ENCODE measurements around the gene METTL15.
"Not testable (repeated sequence)": the region's sequence is repeated elsewhere in the genome, so short reads cannot be mapped to it uniquely, and the experiment has no call there.

The METTL15 gene

GRCh38 chr11:28209906-28210305 is 101.7 kb downstream of the METTL15 start:
- DNase-seq (ENCODE audit: low read depth), result no peak

DNA sequence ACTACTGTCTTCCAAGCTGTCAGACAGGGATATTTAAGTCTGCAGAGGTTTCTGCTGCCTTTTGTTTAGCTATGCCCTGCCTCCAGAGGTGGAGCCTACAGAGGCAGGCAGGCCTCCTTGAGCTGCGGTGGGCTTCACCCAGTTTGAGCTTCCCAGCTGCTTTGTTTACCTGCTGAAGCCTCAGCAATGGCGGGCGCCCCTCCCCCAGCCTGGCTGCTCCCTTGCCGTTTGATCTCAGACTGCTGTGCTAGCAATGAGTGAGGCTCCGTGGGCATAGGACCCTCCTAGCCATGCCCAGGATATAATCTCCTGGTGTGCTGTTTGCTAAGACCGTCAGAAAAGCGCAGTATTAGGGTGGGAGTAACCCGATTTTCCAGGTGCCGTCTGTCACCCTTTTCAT is 113.9 kb downstream of the METTL15 start:
- not testable (repeated sequence) for DNase-seq (ENCODE audit: low read depth)

- DNase-seq (ENCODE audit: low read depth), result no peak
Measured at GRCh38 chr11:28223577-28223976, 115.4 kb downstream of the METTL15 start.

DNA sequence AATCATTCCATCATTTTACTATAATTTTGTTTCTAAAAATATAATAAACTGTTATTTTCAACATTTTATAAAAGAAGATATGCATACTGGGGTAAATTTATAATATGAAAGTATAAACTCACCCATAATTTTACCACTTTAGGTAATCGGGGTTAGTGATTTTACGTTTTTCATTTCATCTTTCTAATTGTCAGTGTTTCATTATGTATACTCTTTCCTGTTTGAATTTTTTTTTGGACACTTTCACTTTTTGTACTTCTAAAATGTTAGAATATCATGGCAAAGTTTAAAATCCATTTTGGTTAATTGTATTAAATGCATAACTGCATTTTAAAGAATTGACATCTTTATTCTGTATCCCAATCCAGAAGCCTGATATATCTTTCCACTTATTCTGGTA is 115.8 kb downstream of the METTL15 start:
- no peak for DNase-seq (ENCODE audit: low read depth)

DNA sequence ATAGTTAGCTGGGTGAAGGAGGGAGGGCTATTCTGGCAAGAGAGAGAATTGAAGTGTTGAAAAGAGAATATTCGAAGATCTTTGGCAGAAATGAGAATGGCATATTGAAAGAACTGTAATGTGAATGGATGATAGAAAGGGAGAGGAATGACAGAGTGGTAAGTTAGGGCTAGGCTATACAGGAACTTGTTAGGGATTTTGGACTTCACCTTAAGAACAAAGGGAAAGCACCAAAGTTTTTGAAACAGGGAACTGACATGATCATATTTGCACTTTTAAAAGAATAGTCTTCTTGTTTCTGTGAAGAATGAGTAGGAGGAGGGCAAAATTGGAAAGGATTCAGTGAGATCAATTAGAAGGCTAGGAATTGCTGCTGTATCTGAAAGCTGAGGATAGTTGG is 119.3 kb downstream of the METTL15 start:
- DNase-seq (ENCODE audit: low read depth), result no peak

DNA sequence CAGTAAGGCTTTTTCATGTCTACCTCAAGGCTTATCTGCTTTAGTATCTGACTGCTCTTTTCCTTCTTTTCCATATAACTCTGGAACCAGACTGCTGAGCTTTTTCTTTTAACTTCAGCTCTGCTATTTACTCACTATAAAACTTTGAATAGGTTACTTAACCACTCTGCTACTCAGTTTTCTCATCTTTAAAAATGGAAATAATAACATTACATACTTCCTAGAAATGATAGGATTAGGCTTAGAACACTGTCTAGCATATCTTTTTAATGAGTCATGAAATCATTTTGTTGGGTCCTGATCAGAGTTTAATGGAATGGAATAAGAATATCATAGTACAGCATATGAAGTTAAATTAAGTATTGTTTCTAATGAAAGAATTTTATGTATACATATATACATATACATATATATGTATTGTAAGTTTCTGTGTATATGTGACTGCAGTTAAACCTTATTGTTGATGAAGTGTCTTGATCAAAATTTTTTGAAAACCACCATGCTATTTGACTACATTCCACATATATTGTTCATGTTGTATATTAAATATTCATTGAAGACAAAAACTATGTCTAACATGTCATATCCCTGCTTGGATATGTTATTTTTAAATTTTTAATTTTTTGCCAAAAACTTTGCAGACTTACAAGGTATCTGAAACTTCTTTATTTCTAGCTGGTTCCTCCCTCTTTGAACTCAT is 120.2 kb downstream of the METTL15 start:
- DNase-seq (ENCODE audit: low read depth), result no peak

GRCh38 chr11:28231475-28231874 is 123.3 kb downstream of the METTL15 start:
- no peak for DNase-seq (ENCODE audit: low read depth)

DNA sequence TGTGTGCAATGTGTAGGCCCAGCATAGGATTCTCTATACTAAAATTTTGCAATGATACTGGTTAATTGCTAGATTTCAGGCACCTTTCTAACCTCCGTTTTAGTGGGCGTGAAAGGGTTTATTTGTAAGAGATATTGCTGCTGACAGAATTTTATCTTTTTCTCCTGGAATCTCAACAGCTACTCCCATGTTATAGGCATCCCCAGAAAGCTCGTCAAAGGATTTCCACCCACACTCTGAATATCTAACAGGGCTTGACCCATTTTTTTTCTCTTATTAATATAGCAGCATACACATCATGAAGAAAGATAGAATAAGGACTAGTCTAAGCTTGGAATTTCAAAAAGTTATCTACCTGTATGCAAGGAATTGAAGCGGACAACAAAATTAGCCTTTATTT is 124.5 kb downstream of the METTL15 start:
- no peak for DNase-seq (ENCODE audit: low read depth)

DNA sequence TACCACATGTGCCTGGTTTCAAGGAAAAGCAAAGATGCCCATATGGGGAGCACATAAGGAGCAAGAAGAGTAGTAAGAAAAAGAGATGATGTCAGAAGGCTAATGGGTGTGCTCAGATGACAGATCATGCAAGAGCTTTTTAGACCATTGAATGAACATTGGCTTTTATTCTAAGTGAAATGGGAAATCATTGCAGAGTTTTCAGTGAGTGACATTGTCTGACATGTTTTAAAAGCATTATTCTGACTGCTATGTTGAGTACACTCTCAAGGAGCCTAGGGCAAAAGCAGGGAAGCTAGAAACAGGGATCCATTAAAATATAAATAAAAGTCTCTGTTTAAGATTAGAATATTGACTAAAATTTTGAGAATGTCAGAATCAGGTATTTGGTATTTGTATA is 133.6 kb downstream of the METTL15 start:
- no peak for DNase-seq (ENCODE audit: low read depth)

GRCh38 chr11:28242596-28242995 is 134.4 kb downstream of the METTL15 start:
- no peak for DNase-seq (ENCODE audit: low read depth)

GRCh38 chr11:28243061-28243460 is 134.9 kb downstream of the METTL15 start:
- DNase-seq (ENCODE audit: low read depth), result no peak

DNA sequence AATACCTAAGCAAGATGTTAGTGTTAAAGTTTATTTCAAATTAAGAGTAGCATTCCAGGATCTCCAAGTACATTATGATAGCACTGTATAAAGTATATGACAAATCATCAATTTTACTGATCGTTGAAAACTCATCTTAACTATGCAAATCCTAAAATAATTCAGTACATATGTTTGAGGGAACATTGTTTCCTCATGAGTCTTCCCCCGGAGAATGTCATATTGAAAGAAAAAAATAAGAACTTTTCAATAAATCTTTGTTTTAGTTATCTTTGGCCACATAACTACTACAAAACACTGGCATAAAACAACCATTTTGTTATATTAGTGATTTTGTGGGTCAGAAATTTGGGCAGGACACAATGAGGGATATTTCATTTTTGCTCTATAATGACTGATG is 135.4 kb downstream of the METTL15 start:
- no peak for DNase-seq (ENCODE audit: low read depth)

GRCh38 chr11:28245131-28245530 is 136.9 kb downstream of the METTL15 start:
- no peak for DNase-seq (ENCODE audit: low read depth)

DNA sequence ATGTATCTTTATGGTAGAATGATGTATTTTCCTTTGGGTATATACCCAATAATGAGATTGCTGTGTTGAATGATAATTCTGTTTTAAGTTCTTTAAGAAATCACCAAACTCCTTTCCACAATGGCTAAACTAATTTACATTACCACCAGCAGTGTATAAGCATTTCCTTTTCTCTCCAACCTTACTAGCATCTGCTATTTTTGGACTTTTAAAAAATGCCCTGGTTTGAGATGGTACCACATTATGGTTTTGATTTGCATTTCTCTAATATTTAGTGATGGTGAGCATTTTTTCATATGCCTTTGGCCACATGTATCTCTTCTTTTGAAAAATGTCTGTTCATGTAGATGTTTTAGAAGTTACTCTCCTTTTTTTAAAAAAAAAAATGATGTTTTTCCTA is 142.0 kb downstream of the METTL15 start:
- DNase-seq (ENCODE audit: low read depth), result no peak

- no peak for DNase-seq (ENCODE audit: low read depth)
Measured at GRCh38 chr11:28251257-28251656, 143.1 kb downstream of the METTL15 start.

GRCh38 chr11:28257761-28258160 is 149.6 kb downstream of the METTL15 start:
- no peak for DNase-seq (ENCODE audit: low read depth)

DNA sequence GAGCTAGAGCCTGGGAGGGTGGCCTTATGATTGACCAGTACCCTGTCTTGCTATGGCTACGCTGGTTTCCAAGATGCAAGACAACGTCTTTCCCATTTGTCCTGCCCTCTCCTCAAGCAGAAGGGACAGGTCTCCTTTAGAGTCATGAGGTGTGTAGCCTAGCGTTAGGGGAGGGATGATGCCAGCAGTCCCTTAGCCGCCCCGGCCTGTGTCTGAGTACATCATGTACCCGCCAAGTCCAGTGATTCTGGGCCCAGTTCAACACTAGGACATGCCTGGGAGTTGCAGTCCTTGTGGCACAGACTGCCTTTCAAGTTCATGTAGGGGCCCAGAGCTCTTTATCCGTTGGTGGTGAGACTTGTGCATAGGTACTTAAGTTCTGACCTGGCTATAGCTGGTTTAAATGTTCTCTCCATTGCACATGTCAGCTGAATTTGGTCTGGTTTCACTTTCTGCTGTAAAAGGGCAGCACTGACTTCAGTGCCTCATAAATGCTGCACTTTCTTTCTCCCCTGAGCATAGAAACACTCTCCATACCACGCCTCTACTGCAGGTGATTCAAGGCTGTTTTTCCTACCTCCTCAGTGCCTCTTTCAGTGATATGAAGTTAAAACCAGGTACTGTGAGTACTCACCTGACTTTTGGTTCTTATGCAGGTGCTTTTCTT is 151.1 kb downstream of the METTL15 start:
- no peak for DNase-seq (ENCODE audit: low read depth)

- no peak for DNase-seq (ENCODE audit: low read depth)
Measured at GRCh38 chr11:28268925-28269324, 160.7 kb downstream of the METTL15 start.

DNA sequence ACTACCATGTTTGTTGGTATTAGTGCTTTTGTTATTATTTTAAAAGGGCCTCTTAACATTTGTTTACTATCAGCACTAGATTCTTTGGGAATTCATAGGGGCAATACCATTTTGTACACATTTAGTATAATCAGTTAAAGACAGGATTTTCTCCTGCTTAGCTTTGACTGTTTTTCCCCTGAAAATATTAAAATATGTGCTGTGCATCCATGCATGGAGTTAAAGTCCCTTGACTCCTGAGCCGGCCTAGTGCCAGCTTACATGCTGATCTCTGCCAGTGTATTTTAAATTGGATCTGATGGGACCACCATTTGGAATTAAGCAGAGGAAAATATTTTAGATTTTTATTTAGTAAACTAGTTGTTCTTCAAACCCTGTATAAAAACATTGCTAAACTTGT is 161.4 kb downstream of the METTL15 start:
- no peak for DNase-seq (ENCODE audit: low read depth)

GRCh38 chr11:28272247-28272646 is 164.1 kb downstream of the METTL15 start:
- not testable (repeated sequence) for DNase-seq (ENCODE audit: low read depth)

GRCh38 chr11:28274216-28274615 is 166.0 kb downstream of the METTL15 start:
- DNase-seq (ENCODE audit: low read depth), result no peak

DNA sequence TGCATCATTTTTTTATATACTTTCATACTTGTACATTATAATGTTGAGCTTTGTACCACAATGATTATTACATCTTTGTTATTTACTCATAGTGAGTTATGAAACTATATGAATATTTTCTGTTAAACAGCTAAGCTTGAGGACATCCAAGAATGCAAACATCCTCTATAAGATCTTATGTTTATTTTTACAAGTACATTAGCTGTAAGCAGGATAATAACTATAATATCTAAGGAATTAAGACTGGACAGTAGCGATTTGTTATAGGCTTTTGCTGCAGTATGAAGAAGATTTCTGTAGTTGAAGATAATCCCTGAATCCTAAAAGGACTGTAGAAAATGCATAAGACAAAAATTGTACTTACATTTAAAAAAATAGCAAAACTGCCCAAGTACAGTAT is 176.0 kb downstream of the METTL15 start:
- no peak for DNase-seq (ENCODE audit: low read depth)

DNA sequence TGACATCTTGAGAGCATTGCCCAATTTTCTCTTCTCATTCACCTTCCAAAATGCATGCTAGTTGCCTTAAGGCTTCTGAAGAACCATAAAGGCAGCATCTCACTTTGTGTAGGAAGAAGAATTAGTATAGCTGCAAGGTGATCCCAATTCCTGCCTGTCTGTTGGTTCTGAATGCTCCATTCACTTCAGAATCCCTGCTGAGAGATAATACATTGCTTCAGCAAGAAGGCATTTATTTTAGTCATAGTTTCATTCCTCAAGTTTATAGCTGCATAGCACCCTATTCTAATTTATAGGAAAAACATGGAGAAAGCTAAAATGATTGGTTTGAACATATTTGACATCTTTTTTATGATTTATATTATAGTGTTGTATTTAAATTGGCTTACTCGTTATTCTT is 181.3 kb downstream of the METTL15 start:
- DNase-seq (ENCODE audit: low read depth), result no peak

DNA sequence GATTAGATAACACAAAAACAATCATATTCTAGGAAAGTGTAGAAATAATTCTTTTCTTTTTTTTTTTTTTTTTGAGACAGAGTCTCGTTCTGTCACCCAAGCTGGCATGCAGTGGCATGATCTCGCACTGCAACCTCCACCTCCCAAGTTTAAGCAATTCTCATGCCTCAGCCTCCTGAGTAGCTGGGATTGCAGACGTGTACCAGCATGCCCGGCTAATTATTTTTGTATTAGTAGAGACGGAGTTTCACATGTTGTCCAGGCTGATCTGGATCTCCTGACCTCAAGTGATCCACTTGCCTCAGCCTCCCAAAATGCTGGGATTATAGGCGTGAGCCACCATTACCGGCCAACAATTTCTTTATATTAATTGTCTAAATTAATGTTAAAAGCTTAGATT is 182.8 kb downstream of the METTL15 start:
- DNase-seq (ENCODE audit: low read depth), result not testable (repeated sequence)

Measured in stimulated activated CD4-positive, alpha-beta T cell treated with anti-CD3 and anti-CD28 coated beads, Interleukin-2, amount 100 ng/mL, for 4 hours (primary cell).